Measurements from ENCODE around the gene RBM34. TPM values are rescaled to one million over a fixed set of nuclear protein-coding genes. Genes with fewer than 3 reads are reported as not detected.
"Not testable (repeated sequence)": the region's sequence is repeated elsewhere in the genome, so short reads cannot be mapped to it uniquely, and the experiment has no call there.

Gene RBM34
- total and polyA plus RNA-seq, 4 donors = 51.0 to 71.7 (median 54.7) TPM

- ATAC-seq (ENCODE audit: low FRiP score) = no peak
- H3K27ac ChIP-seq (ENCODE audit: low read depth in 1 of 2, low read length in 2 of 2) = no peak overlapping the region
- no peaks in the 10 kb centered on the region for H3K36me3 ChIP-seq (ENCODE audit: control insufficient read depth in 1 of 2, insufficient read depth in 2 of 2, low read length in 1 of 2)
- H3K4me1 ChIP-seq (ENCODE audit: control insufficient read depth in 1 of 2, insufficient read depth in 2 of 2, low read length in 2 of 2) = no peaks in the 10 kb centered on the region
- DNase-seq = no peak
- H3K9me3 ChIP-seq (ENCODE audit: control insufficient read depth, low read length) = no peaks in the 10 kb centered on the region
- 96% methylated on average over 7 of the region's 7 CpGs for WGBS, 2 donors
- intact Hi-C loops (cut with DNase I) = no loop called here
- H3K4me3 ChIP-seq (ENCODE audit: low read length in 2 of 2) = no peak overlapping the region
- no peaks in the 10 kb centered on the region for H3K27me3 ChIP-seq (ENCODE audit: control insufficient read depth in 1 of 2, insufficient read depth in 2 of 2, low read length in 1 of 2)
Observed at GRCh38 chr1:235088907-235089306, 72.1 kb downstream of the RBM34 start.

GRCh38 chr1:235088430-235088829, 72.6 kb downstream of the RBM34 start:
- H3K4me1 ChIP-seq (ENCODE audit: control insufficient read depth in 1 of 2, insufficient read depth in 2 of 2, low read length in 2 of 2) = no peaks in the 10 kb centered on the region
- H3K9me3 ChIP-seq (ENCODE audit: control insufficient read depth, low read length) = no peaks in the 10 kb centered on the region
- ATAC-seq (ENCODE audit: low FRiP score) (no peak), DNase-seq (no peak)
- H3K36me3 ChIP-seq (ENCODE audit: control insufficient read depth in 1 of 2, insufficient read depth in 2 of 2, low read length in 1 of 2) = no peaks in the 10 kb centered on the region
- WGBS, 2 donors = 70 to 80% methylated on average over 6 of the region's 6 CpGs
- H3K4me3 ChIP-seq (ENCODE audit: low read length in 2 of 2) = no peak overlapping the region
- intact Hi-C loops (cut with DNase I) = no loop called here
- H3K27me3 ChIP-seq (ENCODE audit: control insufficient read depth in 1 of 2, insufficient read depth in 2 of 2, low read length in 1 of 2) = no peaks in the 10 kb centered on the region
- no peak overlapping the region for H3K27ac ChIP-seq (ENCODE audit: low read depth in 1 of 2, low read length in 2 of 2)

- Histone ChIP-seq H3K4me1 (ENCODE audit: control insufficient read depth in 1 of 2, insufficient read depth in 2 of 2, low read length in 2 of 2) (peaks cover 0 to 4% of the 10 kb centered on the region in 2 donors), H3K27me3 (ENCODE audit: control insufficient read depth in 1 of 2, insufficient read depth in 2 of 2, low read length in 1 of 2) (no peaks in the 10 kb centered on the region), H3K36me3 (ENCODE audit: control insufficient read depth in 1 of 2, insufficient read depth in 2 of 2, low read length in 1 of 2) (no peaks in the 10 kb centered on the region), H3K4me3 (ENCODE audit: low read length in 2 of 2) (no peak overlapping the region), H3K9me3 (ENCODE audit: control insufficient read depth, low read length) (no peaks in the 10 kb centered on the region), H3K27ac (ENCODE audit: low read depth in 1 of 2, low read length in 2 of 2) (no peak overlapping the region)
- no peak for DNase-seq
- no peak for ATAC-seq (ENCODE audit: low FRiP score)
- intact Hi-C loops (cut with DNase I) = no loop called here
- WGBS, 2 donors = 94 to 96% methylated on average over 6 of the region's 6 CpGs
Observed at GRCh38 chr1:235087906-235088305, 73.1 kb downstream of the RBM34 start.

- peak overlapping the region in 1 of 2 donors; percentile 17 for H3K27ac ChIP-seq (ENCODE audit: low read depth in 1 of 2, low read length in 2 of 2)
- H3K27me3 ChIP-seq (ENCODE audit: control insufficient read depth in 1 of 2, insufficient read depth in 2 of 2, low read length in 1 of 2); H3K4me3 ChIP-seq (ENCODE audit: low read length in 2 of 2); ATAC-seq (ENCODE audit: low FRiP score); intact Hi-C loops (cut with DNase I); H3K36me3 ChIP-seq (ENCODE audit: control insufficient read depth in 1 of 2, insufficient read depth in 2 of 2, low read length in 1 of 2); H3K9me3 ChIP-seq (ENCODE audit: control insufficient read depth, low read length); H3K4me1 ChIP-seq (ENCODE audit: control insufficient read depth in 1 of 2, insufficient read depth in 2 of 2, low read length in 2 of 2): not testable (repeated sequence)
- DNase-seq = peak in 1 of 2 donors; percentile 24
- WGBS, 2 donors = 90 to 91% methylated on average over 12 of the region's 12 CpGs
Observed at GRCh38 chr1:235085411-235086117, 75.5 kb downstream of the RBM34 start.

Small RNA genes lying within 50 kb of the gene (microRNA-seq; reads per million reads assigned to microRNA genes)
- gene MIR4753 = 0 reads per million in 2 donors

Other genes starting within 250 kb of the RBM34 start
- 10 to 100 TPM; 77.3 to 78.1 TPM for gene TOMM20, start 32.4 kb downstream of the RBM34 start, total RNA-seq
- 10 to 100 TPM; 69.8 to 97.5 TPM for gene TOMM20, start 32.4 kb downstream of the RBM34 start, polyA plus RNA-seq
- 10 to 100 TPM; 49.1 to 56.6 TPM for gene ARID4B, start 166.9 kb upstream of the RBM34 start, total RNA-seq
- gene ARID4B, start 166.9 kb upstream of the RBM34 start, polyA plus RNA-seq = 10 to 100 TPM in 1 of 2 donors, 1 to 10 TPM in 1; 9.8 to 25.4 TPM
- 10 to 100 TPM; 24.1 to 29.0 TPM for gene GGPS1, start 167.3 kb upstream of the RBM34 start, total RNA-seq
- gene GGPS1, start 167.3 kb upstream of the RBM34 start, polyA plus RNA-seq = 10 to 100 TPM; 18.9 to 24.7 TPM
- gene TBCE, start 206.2 kb upstream of the RBM34 start, total RNA-seq = 10 to 100 TPM; 22.2 to 23.2 TPM
- gene TBCE, start 206.2 kb upstream of the RBM34 start, polyA plus RNA-seq = 10 to 100 TPM; 16.7 to 48.6 TPM